GM12891 (cell line): ENCODE data around the gene KPNA4.

Experiments
- PAX5 ChIP-seq: IDR thresholded peaks from 2 replicates; pipeline ENCODE4 v1.6.1; 2011; ENCODE audit warnings: low read length, moderate library complexity, mild to moderate bottlenecking; ENCODE audit not compliant: insufficient read depth, severe bottlenecking
- POLR2A ChIP-seq: IDR thresholded peaks from 2 replicates; pipeline ENCODE4 v1.6.1; 2011; ENCODE audit warnings: low read depth, low read length, control low read depth
- POLR2AphosphoS5 ChIP-seq: IDR thresholded peaks from 2 replicates; pipeline ENCODE4 v1.6.1; 2011; ENCODE audit warnings: low read depth, low read length, control low read depth
- POU2F2 ChIP-seq: IDR thresholded peaks from 2 replicates; pipeline ENCODE4 v1.6.1; 2011; ENCODE audit warnings: low read depth, mild to moderate bottlenecking, control low read depth, low read length, moderate library complexity
- SPI1 ChIP-seq: IDR thresholded peaks from 2 replicates; pipeline ENCODE4 v1.6.1; 2011; ENCODE audit warnings: low read depth, low read length, control low read depth
- TAF1 ChIP-seq: IDR thresholded peaks from 2 replicates; pipeline ENCODE4 v1.6.1; 2011; ENCODE audit warnings: low read depth, low read length, control low read depth

DNA sequence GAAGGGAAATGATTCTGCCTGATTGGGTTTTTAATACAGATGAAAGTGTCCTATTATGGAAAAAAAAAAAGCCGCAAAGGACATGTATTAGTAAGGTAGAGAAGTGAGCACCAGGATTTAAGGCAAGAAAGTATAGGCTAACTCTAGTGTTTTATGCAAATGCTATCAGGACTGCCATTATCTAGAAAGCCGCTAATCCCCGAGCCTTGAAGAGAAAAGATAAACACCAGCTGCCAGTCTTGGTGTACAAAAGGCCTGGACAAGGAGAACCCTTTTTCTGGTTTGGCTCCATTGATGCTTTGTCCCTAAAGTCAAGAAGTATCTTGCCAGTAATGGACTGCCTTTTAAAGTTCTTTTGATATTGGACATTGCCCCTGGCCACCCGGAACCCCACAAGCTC lies 107.2 kb downstream of the KPNA4 start:
- no peak for TF ChIP-seq POLR2A
- TF ChIP-seq TAF1: no peak
- no peak for TF ChIP-seq SPI1
- no peak for TF ChIP-seq POLR2AphosphoS5
- no peak for TF ChIP-seq PAX5
- TF ChIP-seq POU2F2: no peak
